ENCODE results near the gene LYPD5.

- TF ChIP-seq POLR2A (IDR thresholded peaks at IDR 0.05) (no peak), CTCF (IDR thresholded peaks at IDR 0.05) (no peak)
Observed at GRCh38 chr19:43798546-43799409, 3.5 kb downstream of the LYPD5 start.
